Stimulated activated CD8-positive, alpha-beta memory T cell treated with anti-CD3 and anti-CD28 coated beads, Interleukin-4, amount 100 ng/mL, for 4 hours (primary cell): Measurements from ENCODE around the gene DAAM1.

ENCODE experiments used
- DNase-seq, 2 donors: peaks; one replicate each; pipeline ENCODE4 v3.0.0-alpha.2; 2020; ENCODE audit warnings: low read depth in 2 of 2, low spot score in 1 of 2

Gene DAAM1

GRCh38 chr14:59339524-59340330 lies 151.3 kb downstream of the DAAM1 start:
- DNase-seq, result no peak

GRCh38 chr14:59341858-59342477 lies 153.5 kb downstream of the DAAM1 start:
- DNase-seq, result no peak

GRCh38 chr14:59342516-59343484 lies 154.3 kb downstream of the DAAM1 start:
- DNase-seq, result no peak

GRCh38 chr14:59343585-59343984 lies 155.1 kb downstream of the DAAM1 start:
- DNase-seq, result no peak

- no peak for DNase-seq
Observed at GRCh38 chr14:59344016-59344415, 155.5 kb downstream of the DAAM1 start.

GRCh38 chr14:59344691-59345455 lies 156.4 kb downstream of the DAAM1 start:
- no peak for DNase-seq

- no peak for DNase-seq
Observed at GRCh38 chr14:59346329-59346728, 157.9 kb downstream of the DAAM1 start.

- no peak for DNase-seq
Observed at GRCh38 chr14:59346796-59347510, 158.5 kb downstream of the DAAM1 start.

GRCh38 chr14:59347511-59347900 lies 159.0 kb downstream of the DAAM1 start:
- DNase-seq, result no peak

GRCh38 chr14:59347915-59348314 lies 159.4 kb downstream of the DAAM1 start:
- DNase-seq, result no peak

- DNase-seq, result no peak
Observed at GRCh38 chr14:59349258-59349701, 160.8 kb downstream of the DAAM1 start.

- no peak for DNase-seq
Observed at GRCh38 chr14:59352961-59353360, 164.5 kb downstream of the DAAM1 start.

GRCh38 chr14:59354666-59355065 lies 166.2 kb downstream of the DAAM1 start:
- DNase-seq, result no peak

- DNase-seq, result no peak
Observed at GRCh38 chr14:59355091-59355490, 166.6 kb downstream of the DAAM1 start.

- DNase-seq, result no peak
Observed at GRCh38 chr14:59356312-59356711, 167.8 kb downstream of the DAAM1 start.

GRCh38 chr14:59356767-59357166 lies 168.3 kb downstream of the DAAM1 start:
- no peak for DNase-seq

GRCh38 chr14:59358102-59358501 lies 169.6 kb downstream of the DAAM1 start:
- DNase-seq, result no peak

GRCh38 chr14:59358784-59359183 lies 170.3 kb downstream of the DAAM1 start:
- DNase-seq, result no peak

GRCh38 chr14:59359431-59360124 lies 171.1 kb downstream of the DAAM1 start:
- DNase-seq, result no peak

GRCh38 chr14:59360233-59360632 lies 171.8 kb downstream of the DAAM1 start:
- no peak for DNase-seq
